ENCODE results near the gene LIMS2. TPM values are rescaled to one million over a fixed set of nuclear protein-coding genes. Genes with fewer than 3 reads are reported as not detected.

LIMS2 gene
- total and polyA plus RNA-seq, 8 donors: 22.4 to 122 (median 27.3) TPM

DNA sequence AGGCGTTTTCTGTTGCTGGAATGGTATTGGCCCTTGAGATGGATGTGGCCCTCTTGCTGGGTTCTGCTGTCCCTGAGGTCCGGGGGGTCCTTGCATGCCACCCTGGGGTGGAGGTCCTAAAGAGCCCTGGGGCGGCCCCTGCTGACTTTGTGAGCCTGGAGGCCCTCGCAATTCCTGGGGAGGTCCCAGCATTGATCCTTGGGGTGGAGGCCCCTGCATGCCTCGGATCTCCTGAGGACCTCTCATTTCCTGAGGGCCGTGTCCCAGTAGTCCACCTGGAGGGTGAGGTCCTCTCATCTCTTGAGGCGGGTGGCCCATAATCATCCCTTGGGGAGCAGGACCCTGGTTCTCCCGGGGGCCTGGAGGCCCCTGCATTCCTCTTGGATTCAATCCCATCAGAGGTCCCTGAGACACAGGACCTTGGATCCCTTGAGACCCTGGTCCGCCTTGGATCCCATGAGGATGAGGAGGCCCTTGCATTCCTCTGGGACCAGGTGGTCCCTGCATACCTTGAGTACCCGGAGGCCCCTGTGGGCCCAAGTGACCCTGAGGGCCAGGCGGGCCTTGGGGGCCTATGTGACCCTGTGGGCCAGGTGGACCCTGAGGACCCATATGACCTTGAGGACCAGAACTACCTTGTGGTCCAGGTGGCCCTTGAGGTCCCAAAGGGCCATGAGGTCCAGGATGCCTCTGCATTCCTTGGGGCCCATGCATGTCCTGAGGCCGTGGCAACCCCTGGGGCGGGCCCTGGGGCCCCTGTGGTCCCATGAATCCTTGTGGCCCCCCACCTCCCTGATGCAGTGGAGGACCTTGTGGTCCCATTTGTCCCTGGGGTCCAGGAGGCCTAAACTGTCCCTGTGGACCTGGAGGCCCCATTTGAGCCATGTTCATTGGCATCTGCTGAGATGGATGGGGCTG lies 44.2 kb upstream of the LIMS2 start:
- H3K27me3 ChIP-seq: no peaks in the 10 kb centered on the region
- DNase-seq (no peak), ATAC-seq (no peak)
- intact Hi-C loops (cut with DNase I): no loop called here
- TF ChIP-seq, protein P1, sequence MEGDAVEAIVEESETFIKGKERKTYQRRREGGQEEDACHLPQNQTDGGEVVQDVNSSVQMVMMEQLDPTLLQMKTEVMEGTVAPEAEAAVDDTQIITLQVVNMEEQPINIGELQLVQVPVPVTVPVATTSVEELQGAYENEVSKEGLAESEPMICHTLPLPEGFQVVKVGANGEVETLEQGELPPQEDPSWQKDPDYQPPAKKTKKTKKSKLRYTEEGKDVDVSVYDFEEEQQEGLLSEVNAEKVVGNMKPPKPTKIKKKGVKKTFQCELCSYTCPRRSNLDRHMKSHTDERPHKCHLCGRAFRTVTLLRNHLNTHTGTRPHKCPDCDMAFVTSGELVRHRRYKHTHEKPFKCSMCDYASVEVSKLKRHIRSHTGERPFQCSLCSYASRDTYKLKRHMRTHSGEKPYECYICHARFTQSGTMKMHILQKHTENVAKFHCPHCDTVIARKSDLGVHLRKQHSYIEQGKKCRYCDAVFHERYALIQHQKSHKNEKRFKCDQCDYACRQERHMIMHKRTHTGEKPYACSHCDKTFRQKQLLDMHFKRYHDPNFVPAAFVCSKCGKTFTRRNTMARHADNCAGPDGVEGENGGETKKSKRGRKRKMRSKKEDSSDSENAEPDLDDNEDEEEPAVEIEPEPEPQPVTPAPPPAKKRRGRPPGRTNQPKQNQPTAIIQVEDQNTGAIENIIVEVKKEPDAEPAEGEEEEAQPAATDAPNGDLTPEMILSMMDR (IDR thresholded peaks at IDR 0.05): no peak
- H3K9me3 ChIP-seq: no peaks in the 10 kb centered on the region
- no peak overlapping the region for H3K4me3 ChIP-seq
- no peaks in the 10 kb centered on the region for H3K4me1 ChIP-seq
- no peak overlapping the region for H3K27ac ChIP-seq
- peaks cover 0 to 84% of the 10 kb centered on the region in 2 donors for H3K36me3 ChIP-seq

DNA sequence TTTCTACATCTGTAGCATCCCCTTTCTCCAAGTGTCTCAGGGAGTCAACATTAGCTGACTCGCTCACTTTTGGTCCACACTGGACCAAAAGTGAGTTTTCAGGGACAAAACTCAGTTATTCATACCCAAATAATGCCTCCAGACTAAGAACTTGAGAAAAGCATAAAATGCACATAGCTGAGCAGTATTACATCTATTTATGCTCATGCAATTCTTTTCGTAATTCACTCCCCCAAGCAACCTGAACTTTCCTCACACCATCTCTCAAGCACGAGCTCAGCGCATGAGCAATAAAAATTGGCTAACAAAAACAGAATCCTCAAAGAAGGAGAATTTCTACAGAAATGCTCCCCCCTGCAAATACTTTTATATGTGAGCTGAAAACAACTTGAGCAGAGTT lies 42.9 kb upstream of the LIMS2 start:
- Histone ChIP-seq H3K4me3 (no peak overlapping the region), H3K36me3 (peaks cover 0 to 82% of the 10 kb centered on the region in 2 donors), H3K9me3 (no peaks in the 10 kb centered on the region), H3K27ac (no peak overlapping the region), H3K4me1 (no peaks in the 10 kb centered on the region), H3K27me3 (no peaks in the 10 kb centered on the region)
- intact Hi-C loops (cut with DNase I): no loop called here
- ATAC-seq (no peak), DNase-seq (no peak)
- TF ChIP-seq, protein P1 (IDR thresholded peaks at IDR 0.05): no peak

DNA sequence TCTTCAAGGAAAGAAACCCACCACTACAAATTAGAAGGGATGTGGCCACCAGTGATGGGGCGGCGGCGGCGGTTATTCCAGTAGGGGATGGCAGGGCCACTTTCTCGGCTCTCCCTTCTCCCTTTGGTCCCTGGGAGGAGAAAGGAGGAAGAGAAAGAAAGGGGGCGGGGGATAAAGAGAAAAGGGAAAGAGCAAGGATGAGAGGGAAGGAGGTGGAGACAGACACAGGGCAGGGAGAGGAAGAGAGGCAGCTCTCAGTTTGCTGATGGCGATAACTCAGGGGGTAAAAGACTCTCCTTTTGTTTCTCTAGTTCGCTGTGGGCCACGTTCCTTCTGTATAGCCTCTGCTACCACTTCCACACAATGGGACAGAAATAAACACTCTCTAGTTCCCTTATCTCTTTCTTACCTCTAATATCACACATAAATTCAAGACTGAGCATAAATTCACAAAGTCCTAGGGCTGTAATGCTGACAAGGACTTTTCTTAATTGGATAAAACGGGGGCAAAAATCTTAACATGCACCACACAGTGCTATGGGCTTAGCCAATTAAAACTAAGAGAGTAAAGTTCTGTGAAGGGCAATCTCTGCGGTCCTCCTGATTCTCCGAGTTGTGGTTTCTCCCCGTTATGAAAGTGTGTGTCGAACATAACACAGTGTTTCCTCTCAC lies 40.6 kb upstream of the LIMS2 start:
- Histone ChIP-seq H3K27me3 (no peaks in the 10 kb centered on the region), H3K9me3 (no peaks in the 10 kb centered on the region), H3K4me3 (no peak overlapping the region), H3K4me1 (no peaks in the 10 kb centered on the region), H3K27ac (no peak overlapping the region), H3K36me3 (peaks cover 0 to 68% of the 10 kb centered on the region in 2 donors)
- no peak for DNase-seq
- ATAC-seq: no peak
- TF ChIP-seq, protein P1 (IDR thresholded peaks at IDR 0.05): no peak
- intact Hi-C loops (cut with DNase I): no loop called here

DNA sequence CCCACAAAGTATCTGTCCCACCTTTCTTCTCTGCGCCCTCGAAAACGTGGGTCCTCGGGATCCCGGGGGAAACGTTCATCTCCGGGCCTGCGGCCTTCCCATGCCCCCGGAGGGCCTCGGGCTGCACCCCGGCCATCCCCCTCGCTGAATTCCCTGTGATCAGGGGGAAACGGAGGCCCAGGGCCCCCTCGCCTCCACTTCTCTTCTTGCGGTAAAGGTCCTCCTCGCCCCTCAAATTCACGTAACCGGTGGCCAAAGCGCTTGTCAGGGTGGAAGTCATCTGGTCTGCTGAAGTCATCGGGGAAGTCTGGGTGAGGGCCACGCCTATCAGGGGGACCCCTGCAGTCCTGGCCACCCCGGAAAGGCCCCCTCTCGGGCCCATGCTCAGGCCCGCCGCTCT lies 38.2 kb upstream of the LIMS2 start:
- Histone ChIP-seq H3K9me3 (no peaks in the 10 kb centered on the region), H3K36me3 (peaks cover 0 to 67% of the 10 kb centered on the region in 2 donors), H3K27ac (no peak overlapping the region), H3K4me1 (peaks cover 0 to under 1% of the 10 kb centered on the region in 2 donors), H3K4me3 (no peak overlapping the region), H3K27me3 (no peaks in the 10 kb centered on the region)
- TF ChIP-seq, protein P1 (IDR thresholded peaks at IDR 0.05): no peak
- intact Hi-C loops (cut with DNase I): no loop called here
- ATAC-seq (no peak), DNase-seq (no peak)

DNA sequence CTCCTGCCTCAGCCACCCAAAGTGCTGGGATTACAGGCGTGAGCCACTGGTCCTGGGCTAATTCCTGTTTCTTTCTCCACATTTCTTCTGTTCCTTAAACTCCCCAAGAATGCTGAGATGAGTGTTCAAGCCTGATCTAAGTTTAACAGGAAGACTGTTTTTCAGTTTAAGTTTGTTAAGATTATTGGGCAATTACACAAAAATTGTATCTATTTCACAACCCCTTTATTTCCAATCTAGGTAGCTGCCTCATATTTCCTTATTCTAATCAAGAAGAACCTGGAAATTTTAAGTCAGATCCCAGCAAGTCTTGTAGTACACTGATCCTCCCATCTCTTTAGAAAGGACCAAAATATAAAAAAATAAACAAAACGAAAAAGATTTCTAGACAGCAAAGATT lies 37.7 kb upstream of the LIMS2 start:
- TF ChIP-seq, protein P1 (IDR thresholded peaks at IDR 0.05): no peak
- Histone ChIP-seq H3K27me3 (no peaks in the 10 kb centered on the region), H3K4me1 (peaks cover 0 to 4% of the 10 kb centered on the region in 2 donors), H3K27ac (no peak overlapping the region), H3K9me3 (no peaks in the 10 kb centered on the region), H3K4me3 (no peak overlapping the region), H3K36me3 (peaks cover 0 to 69% of the 10 kb centered on the region in 2 donors)
- DNase-seq (no peak), ATAC-seq (no peak)
- intact Hi-C loops (cut with DNase I): no loop called here

Data from left lung (tissue), 10 donors.